Esophagus muscularis mucosa (tissue), 3 donors: ENCODE results near the gene CRYZL1.

Experiments used
- EP300 ChIP-seq: sonication (generic); formaldehyde crosslinking; IDR thresholded peaks from one replicate; pipeline ENCODE4 v1.6.1; 2017; ENCODE audit warnings: antibody characterized with exemption
- TF ChIP-seq, protein P1 (sequence below), 3 experiments: fragments of 200-600 bp in 2 of 3; fragments of 450-650 bp in 1 of 3; sonication (generic) in 2 of 3; IDR thresholded peaks; one replicate each; pipeline ENCODE4 v1.5.1; 2017 to 2019; ENCODE audit warnings: antibody characterized with exemption in 3 of 3, mild to moderate bottlenecking in 2 of 3, moderate library complexity in 1 of 3

DNA sequence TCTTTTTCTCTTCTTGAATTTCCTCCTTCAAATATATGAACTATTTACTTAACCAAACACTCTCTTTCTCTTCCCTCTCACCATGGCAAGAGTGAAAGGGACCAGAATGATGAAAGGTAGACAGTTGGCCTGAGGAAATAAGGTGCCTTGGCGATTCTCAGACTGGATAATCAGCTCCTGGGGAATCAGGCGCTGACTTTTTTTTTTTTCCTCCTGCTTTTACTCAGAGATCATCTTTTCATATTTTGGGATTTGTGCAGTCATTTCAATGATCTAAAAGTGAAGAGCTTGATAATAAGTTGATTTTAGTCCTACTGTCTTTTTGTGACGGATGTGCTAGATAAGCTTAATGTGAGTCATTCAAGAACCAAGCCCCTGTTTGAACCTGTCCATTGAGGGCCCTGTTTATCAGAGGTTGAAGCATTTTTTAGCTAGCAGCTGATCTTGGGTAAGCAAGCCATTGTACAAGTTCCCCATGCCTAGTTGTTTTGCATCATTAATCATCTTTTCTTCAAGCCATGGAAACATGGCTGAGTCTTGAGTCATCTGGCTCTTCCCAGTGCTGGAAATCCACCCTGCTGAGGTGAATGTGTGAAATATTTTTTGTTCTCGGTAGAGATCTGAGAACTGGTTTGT is 41.6 kb upstream of the CRYZL1 start:
- TF ChIP-seq, protein P1, sequence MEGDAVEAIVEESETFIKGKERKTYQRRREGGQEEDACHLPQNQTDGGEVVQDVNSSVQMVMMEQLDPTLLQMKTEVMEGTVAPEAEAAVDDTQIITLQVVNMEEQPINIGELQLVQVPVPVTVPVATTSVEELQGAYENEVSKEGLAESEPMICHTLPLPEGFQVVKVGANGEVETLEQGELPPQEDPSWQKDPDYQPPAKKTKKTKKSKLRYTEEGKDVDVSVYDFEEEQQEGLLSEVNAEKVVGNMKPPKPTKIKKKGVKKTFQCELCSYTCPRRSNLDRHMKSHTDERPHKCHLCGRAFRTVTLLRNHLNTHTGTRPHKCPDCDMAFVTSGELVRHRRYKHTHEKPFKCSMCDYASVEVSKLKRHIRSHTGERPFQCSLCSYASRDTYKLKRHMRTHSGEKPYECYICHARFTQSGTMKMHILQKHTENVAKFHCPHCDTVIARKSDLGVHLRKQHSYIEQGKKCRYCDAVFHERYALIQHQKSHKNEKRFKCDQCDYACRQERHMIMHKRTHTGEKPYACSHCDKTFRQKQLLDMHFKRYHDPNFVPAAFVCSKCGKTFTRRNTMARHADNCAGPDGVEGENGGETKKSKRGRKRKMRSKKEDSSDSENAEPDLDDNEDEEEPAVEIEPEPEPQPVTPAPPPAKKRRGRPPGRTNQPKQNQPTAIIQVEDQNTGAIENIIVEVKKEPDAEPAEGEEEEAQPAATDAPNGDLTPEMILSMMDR (IDR thresholded peaks at IDR 0.05), result no peak
- TF ChIP-seq EP300, result no peak
